Stimulated activated CD8-positive, alpha-beta memory T cell treated with anti-CD3 and anti-CD28 coated beads, Interleukin-4, amount 100 ng/mL, for 24 hours (primary cell): ENCODE measurements around the gene SCP2D1.

Experiments used
- DNase-seq: peaks from one replicate; pipeline ENCODE4 v3.0.0-alpha.2; 2020; ENCODE audit warnings: low read depth

SCP2D1 gene

DNA sequence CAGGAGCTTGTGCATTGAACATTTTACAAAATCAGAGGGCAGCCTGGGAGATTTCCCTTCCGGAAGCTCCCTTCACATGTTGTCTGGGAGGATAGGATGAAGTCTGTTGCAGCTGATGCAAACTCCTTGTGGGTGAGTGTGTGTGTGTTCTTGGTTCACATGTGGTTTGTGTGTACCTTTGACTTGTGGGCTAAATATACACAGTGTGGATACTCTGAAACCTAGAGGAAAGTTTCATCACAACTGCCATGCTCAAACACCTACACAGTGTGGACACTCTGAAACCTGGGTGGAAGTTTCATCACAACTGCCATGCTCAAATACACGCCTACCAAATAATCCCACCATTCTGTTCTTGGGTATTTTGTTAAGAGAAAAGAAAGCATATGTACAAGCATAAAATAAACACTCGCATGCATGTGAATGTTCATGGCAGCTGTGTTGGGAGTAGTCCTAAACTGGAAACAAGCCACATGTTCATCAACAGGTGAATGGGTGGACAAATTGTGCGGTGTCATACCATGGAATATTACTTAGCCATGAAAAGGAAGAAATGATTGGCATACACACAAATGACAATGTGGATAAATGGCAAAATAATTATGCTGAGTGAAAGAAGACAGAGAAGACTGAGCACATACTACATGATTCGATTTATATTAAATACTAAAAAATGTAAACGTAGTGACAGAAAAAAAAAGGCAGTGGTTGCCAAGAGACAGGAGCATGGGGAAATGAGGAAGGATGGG lies 1.8 kb downstream of the SCP2D1 start:
- no peak for DNase-seq

GRCh38 chr20:18822832-18823231 lies 9.2 kb downstream of the SCP2D1 start:
- DNase-seq: no peak

DNA sequence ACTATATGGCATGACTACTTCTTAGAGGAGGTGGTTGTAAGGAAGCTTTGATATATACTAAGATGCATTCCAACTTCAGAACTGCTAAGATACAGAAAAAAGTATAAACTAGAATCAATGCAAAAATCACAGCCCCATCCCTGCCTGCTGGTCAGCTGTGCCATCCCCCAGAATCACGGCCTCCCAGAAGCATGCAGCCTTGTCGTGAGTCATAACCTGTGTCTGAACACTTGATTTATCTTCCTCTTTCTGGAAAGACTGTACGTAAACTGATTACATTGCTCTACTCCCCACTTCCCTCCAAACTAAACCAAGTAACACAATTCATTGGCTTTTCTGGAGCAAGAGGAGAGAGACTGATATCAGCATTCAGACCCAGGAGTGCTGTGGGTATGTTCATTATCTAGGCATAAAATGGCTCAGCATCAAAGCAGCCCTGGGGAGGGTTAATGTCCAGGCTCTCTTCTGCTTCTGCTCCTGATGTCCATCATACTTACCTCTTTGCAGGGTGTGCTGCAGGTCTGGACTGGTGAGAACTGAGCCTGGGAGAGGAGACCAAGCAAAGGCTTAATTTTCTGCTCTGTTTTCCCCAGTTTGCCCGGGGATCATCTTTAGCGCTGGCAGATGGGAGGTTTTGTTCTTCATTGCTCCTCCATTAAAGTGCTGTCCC lies 18.4 kb downstream of the SCP2D1 start:
- DNase-seq: no peak

DNA sequence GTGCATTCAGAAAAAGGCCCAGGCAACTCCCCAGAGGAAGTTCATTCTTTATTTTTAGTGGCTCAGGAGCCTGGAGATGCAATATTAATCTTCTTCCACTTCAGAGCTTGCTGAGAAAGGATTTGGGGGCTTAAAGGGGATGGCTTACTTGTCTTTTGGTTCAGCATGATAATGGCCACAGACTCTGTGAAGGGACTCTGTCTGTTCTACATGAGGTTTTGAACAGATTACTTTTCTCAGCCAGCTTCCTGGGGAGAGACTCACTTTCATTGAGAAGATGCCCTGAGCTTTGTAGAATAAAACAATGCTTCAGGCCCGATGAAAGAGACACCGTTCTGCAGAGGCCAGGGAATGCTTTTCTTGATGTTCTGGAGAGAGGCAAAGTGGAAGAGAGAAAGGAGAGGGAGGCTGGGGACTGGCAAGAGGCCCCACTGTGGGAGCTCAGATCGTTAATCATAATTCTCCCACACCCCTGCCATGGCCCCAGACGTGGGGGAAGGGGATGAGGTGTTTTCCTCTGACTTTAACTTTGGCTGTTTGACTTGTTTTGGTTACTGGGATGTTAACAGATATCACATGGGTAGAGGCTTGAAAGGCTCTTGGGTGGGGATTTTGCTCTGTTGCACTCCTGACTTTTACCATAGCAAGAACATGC lies 19.1 kb downstream of the SCP2D1 start:
- no peak for DNase-seq

GRCh38 chr20:18835466-18836256 lies 22.1 kb downstream of the SCP2D1 start:
- no peak for DNase-seq

DNA sequence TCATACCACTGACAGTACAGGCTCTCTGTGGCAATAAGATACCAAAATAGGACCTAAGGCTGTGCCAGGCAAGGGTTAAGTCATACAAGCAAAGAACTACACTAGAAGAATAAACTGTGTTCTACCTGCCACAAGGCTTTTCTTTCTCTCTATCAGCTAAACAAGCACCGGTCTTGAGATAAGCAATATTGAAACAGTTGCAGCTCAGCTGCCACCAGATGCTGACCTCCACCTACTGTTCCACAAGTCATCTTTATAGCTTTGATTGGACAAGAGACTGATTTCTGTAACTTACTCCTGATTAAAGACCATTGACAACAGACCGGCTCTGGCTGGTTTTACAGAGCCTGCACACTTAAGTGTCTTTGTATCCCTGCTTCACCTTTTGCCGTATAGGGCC lies 24.1 kb downstream of the SCP2D1 start:
- DNase-seq: no peak

DNA sequence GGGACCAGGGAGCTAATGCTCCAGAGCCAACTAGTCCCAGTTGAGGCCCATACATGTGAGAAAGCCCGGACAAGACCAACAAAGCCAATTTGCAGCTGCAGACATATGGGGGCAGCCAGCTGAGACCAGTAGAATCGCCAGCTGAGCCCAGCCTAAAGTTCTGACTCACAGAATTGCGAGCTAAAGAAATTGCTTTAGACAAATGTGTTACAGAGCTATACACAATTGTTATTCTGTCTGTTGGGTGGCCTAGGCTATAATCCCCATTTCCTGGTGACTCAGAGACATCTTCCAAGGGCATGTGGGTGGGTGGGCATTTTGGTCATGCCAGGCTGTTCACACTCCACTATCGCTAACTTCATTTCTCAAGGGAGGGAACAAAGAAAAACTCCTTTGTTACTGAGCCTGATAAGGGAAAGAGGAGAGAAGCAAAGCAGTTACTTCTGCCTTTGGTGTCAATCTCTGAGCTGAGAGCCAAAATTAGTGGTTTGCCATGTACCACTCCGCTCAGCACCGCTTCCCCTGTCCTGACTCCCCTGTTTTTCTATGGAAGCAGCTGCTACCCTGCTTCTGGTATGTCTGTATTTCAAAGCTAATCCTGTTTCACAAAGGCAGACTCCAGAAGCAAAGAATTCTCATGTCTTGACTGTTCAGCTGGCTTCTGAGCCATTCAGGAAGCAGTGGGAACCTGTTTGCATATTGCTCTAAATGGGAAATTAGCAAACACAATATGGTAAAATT lies 26.1 kb downstream of the SCP2D1 start:
- no peak for DNase-seq

- no peak for DNase-seq
Observed at GRCh38 chr20:18840248-18840645, 26.7 kb downstream of the SCP2D1 start.

- no peak for DNase-seq
Observed at GRCh38 chr20:18845017-18845416, 31.4 kb downstream of the SCP2D1 start.

GRCh38 chr20:18847226-18847755 lies 33.7 kb downstream of the SCP2D1 start:
- no peak for DNase-seq

DNA sequence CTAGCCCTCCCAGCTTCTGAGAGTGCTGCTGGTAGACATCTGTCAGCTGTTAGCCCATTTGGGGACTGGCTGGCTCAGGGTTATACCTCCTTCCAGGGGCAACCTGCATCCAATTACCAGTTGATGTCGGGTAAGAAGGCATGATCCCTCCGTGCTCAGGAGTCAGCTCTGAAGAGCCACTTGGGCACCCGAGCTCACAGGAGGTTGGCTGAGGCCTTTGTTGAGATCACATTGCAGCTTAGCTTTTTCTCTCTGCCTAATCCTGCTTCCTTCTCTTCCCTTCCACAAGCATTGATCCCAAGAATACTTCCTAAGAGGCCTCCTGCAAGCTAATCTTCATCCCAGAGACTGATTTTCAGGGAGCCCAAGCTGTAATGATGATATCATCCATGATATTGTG lies 35.5 kb downstream of the SCP2D1 start:
- no peak for DNase-seq

DNA sequence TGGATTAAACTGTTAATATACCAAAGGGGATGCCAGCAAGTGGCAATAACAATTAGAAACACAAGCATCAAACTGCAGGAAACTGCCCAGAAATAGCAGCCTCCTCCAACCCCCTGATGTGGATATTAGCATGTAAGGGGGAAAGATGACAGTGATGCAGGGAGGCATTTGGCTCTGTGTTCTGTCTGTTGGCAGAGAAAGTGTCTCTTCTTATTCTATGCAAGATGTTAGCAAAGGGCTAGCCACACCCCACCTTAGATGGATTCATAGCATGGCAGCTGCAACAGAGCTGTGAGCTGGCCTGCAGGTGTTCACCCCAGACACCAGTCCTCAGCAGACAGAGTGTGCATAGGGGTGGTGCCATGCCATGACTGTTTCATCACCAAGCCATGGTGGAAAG lies 38.0 kb downstream of the SCP2D1 start:
- DNase-seq: no peak

DNA sequence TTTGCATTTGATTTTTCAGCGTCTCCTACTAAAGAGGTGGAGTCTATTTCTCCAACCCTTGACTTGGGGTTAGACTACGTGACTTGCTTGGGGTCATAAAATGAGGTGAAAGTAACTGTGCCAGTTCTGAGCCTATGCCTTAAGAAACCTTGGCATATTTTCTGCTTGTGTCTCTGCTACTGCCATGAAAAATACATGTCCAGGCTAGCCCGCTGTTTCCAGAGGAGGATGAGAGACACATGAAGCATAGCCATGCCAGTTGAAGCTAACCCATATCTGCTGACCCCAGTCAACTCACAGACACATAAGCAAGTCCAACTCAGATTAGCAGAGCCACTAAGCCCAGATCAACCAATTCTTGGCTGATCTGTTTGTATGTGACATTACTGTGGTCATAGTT lies 38.7 kb downstream of the SCP2D1 start:
- no peak for DNase-seq

GRCh38 chr20:18853216-18853615 lies 39.6 kb downstream of the SCP2D1 start:
- no peak for DNase-seq

- DNase-seq: no peak
Observed at GRCh38 chr20:18853946-18854646, 40.5 kb downstream of the SCP2D1 start.

GRCh38 chr20:18855882-18856281 lies 42.3 kb downstream of the SCP2D1 start:
- no peak for DNase-seq

GRCh38 chr20:18856873-18857272 lies 43.3 kb downstream of the SCP2D1 start:
- no peak for DNase-seq

GRCh38 chr20:18857640-18858039 lies 44.1 kb downstream of the SCP2D1 start:
- DNase-seq: no peak

- no peak for DNase-seq
Observed at GRCh38 chr20:18858816-18859215, 45.2 kb downstream of the SCP2D1 start.
